HepG2 (cell line): ENCODE data around the gene LRRN4CL. TPM values are rescaled to one million over a fixed set of nuclear protein-coding genes. Genes with fewer than 3 reads are reported as not detected.

Source experiments
- AKAP8 ChIP-seq: sonication (generic); formaldehyde crosslinking; IDR thresholded peaks from 2 replicates; pipeline ENCODE4 v1.5.1; 2020; ENCODE audit warnings: mild to moderate bottlenecking, missing genetic modification reagents
- ARID4A ChIP-seq: sonication (generic); formaldehyde crosslinking; IDR thresholded peaks from 2 replicates; pipeline ENCODE4 v1.5.0; 2020; ENCODE audit warnings: mild to moderate bottlenecking, missing genetic modification reagents, borderline replicate concordance
- CREB3 ChIP-seq: sonication (generic); formaldehyde crosslinking; IDR thresholded peaks from 2 replicates; pipeline ENCODE4 v1.5.0; 2020; ENCODE audit warnings: missing genetic modification reagents
- DNMT1 ChIP-seq: sonication (generic); formaldehyde crosslinking; IDR thresholded peaks from 2 replicates; pipeline ENCODE4 v1.5.1; 2020; ENCODE audit warnings: mild to moderate bottlenecking, missing genetic modification reagents
- FOSL2 ChIP-seq: sonication (generic); formaldehyde crosslinking; IDR thresholded peaks from 2 replicates; pipeline ENCODE4 v1.4.0; 2020; ENCODE audit warnings: missing genetic modification reagents
- GATA4 ChIP-seq: sonication (generic); IDR thresholded peaks from 2 replicates; pipeline ENCODE4 v1.6.1; 2016; ENCODE audit warnings: antibody characterized with exemption, low read depth, borderline replicate concordance
- MED8 ChIP-seq: sonication (generic); formaldehyde crosslinking; IDR thresholded peaks from 2 replicates; pipeline ENCODE4 v1.8.1; 2023; ENCODE audit warnings: mild to moderate bottlenecking, missing genetic modification reagents; ENCODE audit not compliant: insufficient replicate concordance
- NFATC3 ChIP-seq: sonication (generic); formaldehyde crosslinking; IDR thresholded peaks from 2 replicates; pipeline ENCODE4 v1.5.1; 2020; ENCODE audit warnings: mild to moderate bottlenecking, missing genetic modification reagents
- POLR2AphosphoS5 ChIP-seq: IDR thresholded peaks from 2 replicates; pipeline ENCODE4 v1.6.1; 2012; ENCODE audit warnings: low read depth, low read length
- SPEN ChIP-seq: sonication (generic); formaldehyde crosslinking; IDR thresholded peaks from 2 replicates; pipeline ENCODE4 v1.5.1; 2020; ENCODE audit warnings: low read depth, mild to moderate bottlenecking, missing genetic modification reagents
- TAF1 ChIP-seq: sonication (generic); formaldehyde crosslinking; IDR thresholded peaks from 2 replicates; pipeline ENCODE4 v1.4.0; 2020; ENCODE audit warnings: missing genetic modification reagents
- ZNF12 ChIP-seq: sonication (generic); formaldehyde crosslinking; IDR thresholded peaks from 2 replicates; pipeline ENCODE4 v1.5.0; 2020; ENCODE audit warnings: missing genetic modification reagents
- ZNF382 ChIP-seq: sonication (generic); formaldehyde crosslinking; IDR thresholded peaks from 2 replicates; pipeline ENCODE4 v1.5.0; 2020; ENCODE audit warnings: missing genetic modification reagents, mild to moderate bottlenecking, borderline replicate concordance
- ZNF543 ChIP-seq: sonication (generic); formaldehyde crosslinking; IDR thresholded peaks from 2 replicates; pipeline ENCODE4 v1.4.0; 2020; ENCODE audit warnings: mild to moderate bottlenecking, missing genetic modification reagents
- ZNF549 ChIP-seq: sonication (generic); formaldehyde crosslinking; IDR thresholded peaks from 2 replicates; pipeline ENCODE4 v1.5.0; 2020; ENCODE audit warnings: missing genetic modification reagents
- ZNF879 ChIP-seq: sonication (generic); formaldehyde crosslinking; IDR thresholded peaks from 2 replicates; pipeline ENCODE4 v1.8.1; 2023; ENCODE audit warnings: missing genetic modification reagents
- polyA plus RNA-seq, 8 experiments: library from polyadenylated mRNA; depleted of rRNA in 3 of 8; stranded (reverse) in 7 of 8; unstranded in 1 of 8; fragments of >200 nt; fragmentation: Illumina TruSeq in 4 of 8; extraction: Trizol in 4 of 8; gene quantifications; 2 replicates each; pipeline versions ENCODE4 v1.2.1 to v1.2.3, GENCODE V29; 2011 to 2016; ENCODE audit warnings: low read depth in 4 of 8, missing spikeins in 1 of 8, mixed read lengths in 1 of 8; ENCODE audit not compliant: insufficient read depth in 1 of 8
- total RNA-seq, 5 experiments: library from RNA; depleted of rRNA; stranded (reverse); fragments of >200 nt; fragmentation: Illumina TruSeq; extraction: Trizol; gene quantifications; 2 replicates each; pipeline ENCODE4 v1.2.3, GENCODE V29; 2016; ENCODE audit warnings: low read depth in 1 of 5
- TF ChIP-seq, protein P1 (sequence below): sonication (generic); formaldehyde crosslinking; IDR thresholded peaks from 2 replicates; pipeline ENCODE4 v1.4.0; 2020; ENCODE audit warnings: missing genetic modification reagents, borderline replicate concordance
- TF ChIP-seq, protein P2 (sequence below): sonication (generic); formaldehyde crosslinking; conservative IDR thresholded peaks from 2 replicates; pipeline ENCODE4 v1.8.1; 2023; ENCODE audit warnings: missing genetic modification reagents

The LRRN4CL gene
- total and polyA plus RNA-seq, 2 of the 13 experiments (the other 11 are each of a cell fraction or from before 2014, with no cell fraction given): 0.11 TPM; not detected in 1

DNA sequence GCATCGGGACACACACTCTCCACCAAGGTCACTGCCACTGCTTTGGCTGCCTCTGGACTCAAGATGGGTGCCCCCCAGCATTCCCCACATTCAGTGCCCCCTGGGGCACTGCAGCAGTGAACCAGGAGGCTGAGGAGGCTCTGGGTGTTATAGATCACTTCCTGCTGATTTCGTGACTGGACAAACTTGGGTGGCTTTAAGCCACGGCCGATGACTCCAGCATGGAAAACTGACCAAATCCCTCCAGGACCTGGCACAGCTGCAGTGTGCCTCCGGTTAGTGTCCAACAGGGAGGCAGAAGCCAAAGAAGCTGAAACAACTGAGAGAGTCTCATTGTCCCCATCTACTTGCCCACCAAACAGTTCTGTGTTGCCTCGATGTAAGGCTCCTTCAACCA, 41.7 kb downstream of the LRRN4CL start (continued):
- TF ChIP-seq TAF1 (CRISPR knock-in tag) (no peak), GATA4 (no peak), ZNF382 (CRISPR knock-in tag) (no peak), FOSL2 (CRISPR knock-in tag) (no peak), ZNF12 (no peak), ARID4A (no peak), AKAP8 (CRISPR knock-in tag) (0 out of 2 replicates have a peak, but pooled peaks have one; percentile 23), ZNF549 (CRISPR knock-in tag) (no peak), NFATC3 (no peak), ZNF543 (CRISPR knock-in tag) (no peak), DNMT1 (CRISPR knock-in tag) (no peak), POLR2AphosphoS5 (0 out of 2 replicates have a peak, but pooled peaks have one; percentile 17), SPEN (no peak), CREB3 (no peak), MED8 (no peak), ZNF879 (CRISPR knock-in tag) (no peak)
- TF ChIP-seq, protein P1, sequence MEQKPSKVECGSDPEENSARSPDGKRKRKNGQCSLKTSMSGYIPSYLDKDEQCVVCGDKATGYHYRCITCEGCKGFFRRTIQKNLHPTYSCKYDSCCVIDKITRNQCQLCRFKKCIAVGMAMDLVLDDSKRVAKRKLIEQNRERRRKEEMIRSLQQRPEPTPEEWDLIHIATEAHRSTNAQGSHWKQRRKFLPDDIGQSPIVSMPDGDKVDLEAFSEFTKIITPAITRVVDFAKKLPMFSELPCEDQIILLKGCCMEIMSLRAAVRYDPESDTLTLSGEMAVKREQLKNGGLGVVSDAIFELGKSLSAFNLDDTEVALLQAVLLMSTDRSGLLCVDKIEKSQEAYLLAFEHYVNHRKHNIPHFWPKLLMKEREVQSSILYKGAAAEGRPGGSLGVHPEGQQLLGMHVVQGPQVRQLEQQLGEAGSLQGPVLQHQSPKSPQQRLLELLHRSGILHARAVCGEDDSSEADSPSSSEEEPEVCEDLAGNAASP (CRISPR knock-in tag): no peak
- TF ChIP-seq, protein P2, sequence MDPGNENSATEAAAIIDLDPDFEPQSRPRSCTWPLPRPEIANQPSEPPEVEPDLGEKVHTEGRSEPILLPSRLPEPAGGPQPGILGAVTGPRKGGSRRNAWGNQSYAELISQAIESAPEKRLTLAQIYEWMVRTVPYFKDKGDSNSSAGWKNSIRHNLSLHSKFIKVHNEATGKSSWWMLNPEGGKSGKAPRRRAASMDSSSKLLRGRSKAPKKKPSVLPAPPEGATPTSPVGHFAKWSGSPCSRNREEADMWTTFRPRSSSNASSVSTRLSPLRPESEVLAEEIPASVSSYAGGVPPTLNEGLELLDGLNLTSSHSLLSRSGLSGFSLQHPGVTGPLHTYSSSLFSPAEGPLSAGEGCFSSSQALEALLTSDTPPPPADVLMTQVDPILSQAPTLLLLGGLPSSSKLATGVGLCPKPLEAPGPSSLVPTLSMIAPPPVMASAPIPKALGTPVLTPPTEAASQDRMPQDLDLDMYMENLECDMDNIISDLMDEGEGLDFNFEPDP (CRISPR knock-in tag): 0 out of 2 replicates have a peak, but pooled peaks have one; percentile 27
